ENCODE results near the gene DLK2.

The DLK2 gene

GRCh38 chr6:43497689-43498088, 42.3 kb upstream of the DLK2 start:
- Histone ChIP-seq H3K27me3 (no peaks in the 10 kb centered on the region), H3K9me3 (no peaks in the 10 kb centered on the region), H3K27ac (no peak overlapping the region), H3K36me3 (peaks cover 68% of the 10 kb centered on the region), H3K4me3 (ENCODE audit: low read depth in 1 of 2, low read length in 1 of 2) (no peak overlapping the region), H3K4me1 (ENCODE audit: control insufficient read depth in 1 of 2, insufficient read depth in 1 of 2, low read depth in 1 of 2, low read length in 1 of 2) (peaks cover 8 to 10% of the 10 kb centered on the region in 2 experiments)
- TF ChIP-seq, protein P1, sequence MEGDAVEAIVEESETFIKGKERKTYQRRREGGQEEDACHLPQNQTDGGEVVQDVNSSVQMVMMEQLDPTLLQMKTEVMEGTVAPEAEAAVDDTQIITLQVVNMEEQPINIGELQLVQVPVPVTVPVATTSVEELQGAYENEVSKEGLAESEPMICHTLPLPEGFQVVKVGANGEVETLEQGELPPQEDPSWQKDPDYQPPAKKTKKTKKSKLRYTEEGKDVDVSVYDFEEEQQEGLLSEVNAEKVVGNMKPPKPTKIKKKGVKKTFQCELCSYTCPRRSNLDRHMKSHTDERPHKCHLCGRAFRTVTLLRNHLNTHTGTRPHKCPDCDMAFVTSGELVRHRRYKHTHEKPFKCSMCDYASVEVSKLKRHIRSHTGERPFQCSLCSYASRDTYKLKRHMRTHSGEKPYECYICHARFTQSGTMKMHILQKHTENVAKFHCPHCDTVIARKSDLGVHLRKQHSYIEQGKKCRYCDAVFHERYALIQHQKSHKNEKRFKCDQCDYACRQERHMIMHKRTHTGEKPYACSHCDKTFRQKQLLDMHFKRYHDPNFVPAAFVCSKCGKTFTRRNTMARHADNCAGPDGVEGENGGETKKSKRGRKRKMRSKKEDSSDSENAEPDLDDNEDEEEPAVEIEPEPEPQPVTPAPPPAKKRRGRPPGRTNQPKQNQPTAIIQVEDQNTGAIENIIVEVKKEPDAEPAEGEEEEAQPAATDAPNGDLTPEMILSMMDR (IDR thresholded peaks at IDR 0.05) = no peak

DNA sequence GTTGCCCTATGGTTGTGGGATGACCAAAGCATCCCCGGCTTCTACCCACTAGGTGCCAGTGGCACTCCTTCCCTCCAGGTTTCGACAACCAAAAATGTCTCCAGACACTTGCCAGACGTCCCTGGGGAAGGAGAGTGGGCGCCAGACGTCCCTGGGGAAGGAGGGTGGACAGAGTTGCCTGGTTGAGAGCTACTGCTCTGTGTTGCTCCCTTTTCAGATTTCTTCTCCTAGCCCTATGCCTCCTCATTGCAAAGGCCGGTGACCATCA, 41.7 kb upstream of the DLK2 start:
- Histone ChIP-seq H3K36me3 (peaks cover 62% of the 10 kb centered on the region), H3K4me1 (ENCODE audit: control insufficient read depth in 1 of 2, insufficient read depth in 1 of 2, low read depth in 1 of 2, low read length in 1 of 2) (peaks cover 8 to 10% of the 10 kb centered on the region in 2 experiments), H3K27me3 (no peaks in the 10 kb centered on the region), H3K9me3 (no peaks in the 10 kb centered on the region), H3K4me3 (ENCODE audit: low read depth in 1 of 2, low read length in 1 of 2) (no peak overlapping the region), H3K27ac (no peak overlapping the region)
- TF ChIP-seq, protein P1 (IDR thresholded peaks at IDR 0.05) = no peak

- Histone ChIP-seq H3K27me3 (no peaks in the 10 kb centered on the region), H3K4me1 (ENCODE audit: control insufficient read depth in 1 of 2, insufficient read depth in 1 of 2, low read depth in 1 of 2, low read length in 1 of 2) (peaks cover 8 to 10% of the 10 kb centered on the region in 2 experiments), H3K27ac (no peak overlapping the region), H3K36me3 (peaks cover 57% of the 10 kb centered on the region), H3K9me3 (no peaks in the 10 kb centered on the region), H3K4me3 (ENCODE audit: low read depth in 1 of 2, low read length in 1 of 2) (no peak overlapping the region)
- TF ChIP-seq, protein P1 (IDR thresholded peaks at IDR 0.05) = no peak
Measured at GRCh38 chr6:43496370-43497128, 41.2 kb upstream of the DLK2 start.

GRCh38 chr6:43495409-43495941, 40.1 kb upstream of the DLK2 start:
- Histone ChIP-seq H3K9me3 (no peaks in the 10 kb centered on the region), H3K4me3 (ENCODE audit: low read depth in 1 of 2, low read length in 1 of 2) (no peak overlapping the region), H3K27me3 (no peaks in the 10 kb centered on the region), H3K36me3 (peaks cover 46% of the 10 kb centered on the region), H3K4me1 (ENCODE audit: control insufficient read depth in 1 of 2, insufficient read depth in 1 of 2, low read depth in 1 of 2, low read length in 1 of 2) (peaks cover 8 to 10% of the 10 kb centered on the region in 2 experiments), H3K27ac (no peak overlapping the region)
- TF ChIP-seq, protein P1 (IDR thresholded peaks at IDR 0.05) = no peak

- Histone ChIP-seq H3K9me3 (no peaks in the 10 kb centered on the region), H3K27me3 (no peaks in the 10 kb centered on the region), H3K4me3 (ENCODE audit: low read depth in 1 of 2, low read length in 1 of 2) (no peak overlapping the region), H3K36me3 (peaks cover 41% of the 10 kb centered on the region), H3K4me1 (ENCODE audit: control insufficient read depth in 1 of 2, insufficient read depth in 1 of 2, low read depth in 1 of 2, low read length in 1 of 2) (peaks cover 8 to 10% of the 10 kb centered on the region in 2 experiments), H3K27ac (no peak overlapping the region)
- TF ChIP-seq, protein P1 (IDR thresholded peaks at IDR 0.05) = no peak
Measured at GRCh38 chr6:43494766-43495165, 39.4 kb upstream of the DLK2 start.
